MM.1S (cell line): Measurements from ENCODE around the gene SESTD1.
"Not testable (repeated sequence)": the region's sequence is repeated elsewhere in the genome, so short reads cannot be mapped to it uniquely, and the experiment has no call there.

Experiments
- DNase-seq: peaks from one replicate; pipeline ENCODE4 v3.0.0-alpha.2; 2015
- H2AFZ ChIP-seq: fragments of 300-600 bp; sonication (generic); 2 replicates; pipeline ENCODE4 v1.6.0; 2016; ENCODE audit warnings: antibody characterized with exemption, low read length
- H3F3A ChIP-seq: fragments of 300-600 bp; sonication (generic); 2 replicates; pipeline ENCODE4 v1.6.1; 2016; ENCODE audit warnings: mild to moderate bottlenecking, antibody characterized with exemption, low read length, moderate library complexity, mixed read lengths; ENCODE audit not compliant: insufficient read depth
- H3K27ac ChIP-seq: fragments of 300-600 bp; sonication (generic); 2 replicates; pipeline ENCODE4 v1.5.1; 2016; ENCODE audit warnings: mild to moderate bottlenecking, low read length
- H3K27me3 ChIP-seq: fragments of 300-600 bp; sonication (generic); replicated peaks from 2 replicates; pipeline ENCODE4 v1.6.0; 2016; ENCODE audit warnings: low read length; ENCODE audit not compliant: insufficient read depth
- H3K36me3 ChIP-seq: fragments of 300-600 bp; sonication (generic); replicated peaks from 2 replicates; pipeline ENCODE4 v1.6.1; 2016; ENCODE audit warnings: mild to moderate bottlenecking, low read length, mixed read lengths; ENCODE audit not compliant: insufficient read depth
- H3K4me1 ChIP-seq: fragments of 300-600 bp; sonication (generic); 2 replicates; pipeline ENCODE4 v1.6.1; 2016; ENCODE audit warnings: low read length, mixed read lengths
- H3K4me2 ChIP-seq: fragments of 300-600 bp; sonication (generic); 2 replicates; pipeline ENCODE4 v1.6.0; 2016; ENCODE audit warnings: low read depth, low read length
- H3K4me3 ChIP-seq: fragments of 300-600 bp; sonication (generic); 2 replicates; pipeline ENCODE4 v1.5.1; 2016; ENCODE audit warnings: low read length, mixed read lengths
- H3K79me2 ChIP-seq: fragments of 300-600 bp; sonication (generic); 2 replicates; pipeline ENCODE4 v1.6.1; 2016; ENCODE audit warnings: mixed run types, low read length, mixed read lengths
- H3K9ac ChIP-seq: fragments of 300-600 bp; sonication (generic); 2 replicates; pipeline ENCODE4 v1.6.1; 2016; ENCODE audit warnings: low read length, mixed read lengths
- H3K9me2 ChIP-seq: fragments of 300-600 bp; sonication (generic); replicated peaks from 2 replicates; pipeline ENCODE4 v1.6.1; 2016; ENCODE audit warnings: mild to moderate bottlenecking, low read length, mixed read lengths; ENCODE audit not compliant: insufficient read depth
- H3K9me3 ChIP-seq: fragments of 300-600 bp; sonication (generic); replicated peaks from 2 replicates; pipeline ENCODE4 v1.6.1; 2016; ENCODE audit warnings: mild to moderate bottlenecking, low read length, mixed read lengths; ENCODE audit not compliant: insufficient read depth
- H4K20me1 ChIP-seq: fragments of 300-600 bp; sonication (generic); 2 replicates; pipeline ENCODE4 v1.6.1; 2016; ENCODE audit warnings: mild to moderate bottlenecking, low read length, moderate library complexity, mixed read lengths; ENCODE audit not compliant: insufficient read depth
- EZH2 ChIP-seq: fragments of 300-600 bp; sonication (generic); optimal IDR thresholded peaks from 2 replicates; pipeline ENCODE3; 2017; ENCODE audit warnings: low read depth, mild to moderate bottlenecking, antibody characterized with exemption, low read length, mixed read lengths
- EZH2phosphoT487 ChIP-seq: fragments of 300-600 bp; sonication (generic); IDR thresholded peaks from 2 replicates; pipeline ENCODE4 v1.6.1; 2018; ENCODE audit warnings: antibody characterized with exemption, low read length
- TF ChIP-seq, protein P1 (sequence below): fragments of 300-600 bp; sonication (generic); IDR thresholded peaks from 2 replicates; pipeline ENCODE4 v1.5.1; 2016; ENCODE audit warnings: antibody characterized with exemption, low read length, mixed read lengths

Gene SESTD1

DNA sequence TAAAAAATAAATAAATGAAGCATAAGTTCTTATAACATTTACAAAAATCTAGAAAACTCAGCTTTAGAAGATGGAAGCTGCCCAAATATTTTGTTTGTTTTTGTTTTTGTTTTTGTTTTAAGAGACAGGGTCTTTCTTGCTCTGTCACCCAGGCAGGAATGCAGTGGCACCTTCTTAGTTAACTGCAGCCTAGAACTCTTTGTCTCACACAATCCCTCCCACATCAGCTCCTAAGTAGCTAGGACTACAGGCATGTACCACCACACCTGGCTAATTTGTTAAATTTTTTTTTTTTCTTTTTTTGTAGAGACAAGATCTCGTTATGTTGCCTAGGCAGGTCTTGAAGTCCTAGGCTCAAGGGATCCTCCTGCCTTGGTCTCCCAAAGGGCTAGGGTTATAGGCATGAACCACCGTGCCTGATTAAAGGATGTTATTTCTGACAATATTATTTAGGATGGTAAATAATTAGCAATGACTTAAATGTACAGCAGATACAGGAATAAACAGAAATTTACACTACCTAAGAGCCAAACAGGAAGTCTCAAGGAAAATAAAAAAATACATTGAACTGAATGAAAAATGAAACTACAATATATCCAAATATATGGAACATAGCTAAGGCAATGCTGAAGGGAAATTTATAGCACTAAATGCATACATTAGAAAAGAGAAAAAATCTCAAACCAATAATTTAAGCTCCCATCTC is 17.2 kb downstream of the SESTD1 start:
- H3K36me3 ChIP-seq: no peaks in the 10 kb centered on the region
- 0 out of 2 replicates have a peak overlapping the region, but pooled peaks have one; percentile 10 for H2AFZ ChIP-seq
- peak overlapping the region; percentile 35 for H3K4me3 ChIP-seq
- no peaks in the 10 kb centered on the region for H3K9me3 ChIP-seq
- H3K9ac ChIP-seq: no peak overlapping the region; the same call in 1 of the 2 replicates
- DNase-seq: no peak
- no peaks in the 10 kb centered on the region for H3K9me2 ChIP-seq
- H4K20me1 ChIP-seq: no peaks in the 10 kb centered on the region
- H3K27me3 ChIP-seq: no peaks in the 10 kb centered on the region
- H3K79me2 ChIP-seq: peaks cover 78% of the 10 kb centered on the region
- no peaks in the 10 kb centered on the region for H3F3A ChIP-seq
- no peak overlapping the region for H3K27ac ChIP-seq
- H3K4me1 ChIP-seq: peaks cover 18% of the 10 kb centered on the region
- TF ChIP-seq, protein P1, sequence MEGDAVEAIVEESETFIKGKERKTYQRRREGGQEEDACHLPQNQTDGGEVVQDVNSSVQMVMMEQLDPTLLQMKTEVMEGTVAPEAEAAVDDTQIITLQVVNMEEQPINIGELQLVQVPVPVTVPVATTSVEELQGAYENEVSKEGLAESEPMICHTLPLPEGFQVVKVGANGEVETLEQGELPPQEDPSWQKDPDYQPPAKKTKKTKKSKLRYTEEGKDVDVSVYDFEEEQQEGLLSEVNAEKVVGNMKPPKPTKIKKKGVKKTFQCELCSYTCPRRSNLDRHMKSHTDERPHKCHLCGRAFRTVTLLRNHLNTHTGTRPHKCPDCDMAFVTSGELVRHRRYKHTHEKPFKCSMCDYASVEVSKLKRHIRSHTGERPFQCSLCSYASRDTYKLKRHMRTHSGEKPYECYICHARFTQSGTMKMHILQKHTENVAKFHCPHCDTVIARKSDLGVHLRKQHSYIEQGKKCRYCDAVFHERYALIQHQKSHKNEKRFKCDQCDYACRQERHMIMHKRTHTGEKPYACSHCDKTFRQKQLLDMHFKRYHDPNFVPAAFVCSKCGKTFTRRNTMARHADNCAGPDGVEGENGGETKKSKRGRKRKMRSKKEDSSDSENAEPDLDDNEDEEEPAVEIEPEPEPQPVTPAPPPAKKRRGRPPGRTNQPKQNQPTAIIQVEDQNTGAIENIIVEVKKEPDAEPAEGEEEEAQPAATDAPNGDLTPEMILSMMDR: no peak
- no peak for TF ChIP-seq EZH2
- TF ChIP-seq EZH2phosphoT487: no peak
- H3K4me2 ChIP-seq: peak overlapping the region; percentile 39; the same call in 1 of the 2 replicates

DNA sequence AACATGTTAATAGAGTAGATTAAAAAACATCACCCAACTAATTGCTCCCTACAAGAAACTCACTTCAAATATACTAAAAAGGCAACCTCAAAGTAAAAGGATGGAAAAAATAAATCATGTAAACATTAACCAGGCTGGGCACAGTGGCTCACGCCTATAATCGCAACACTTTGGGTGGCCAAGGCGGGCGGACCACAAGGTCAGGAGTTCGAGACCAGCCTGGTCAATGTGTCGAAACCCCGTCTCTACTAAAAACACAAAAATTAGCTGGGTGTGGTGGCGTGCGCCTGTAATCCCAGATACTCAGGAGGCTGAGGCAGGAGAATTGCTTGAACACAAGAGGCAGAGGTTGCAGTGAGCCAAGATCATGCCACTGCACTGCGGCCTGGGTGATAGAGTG is 18.8 kb downstream of the SESTD1 start:
- H3K4me1 ChIP-seq, H4K20me1 ChIP-seq, H3K36me3 ChIP-seq, H3K9ac ChIP-seq, H3K4me2 ChIP-seq, DNase-seq, H3K9me3 ChIP-seq, H3K4me3 ChIP-seq, H2AFZ ChIP-seq, H3F3A ChIP-seq, H3K9me2 ChIP-seq, H3K27me3 ChIP-seq, H3K27ac ChIP-seq: not testable (repeated sequence)
- peaks cover 73% of the 10 kb centered on the region for H3K79me2 ChIP-seq

- no peaks in the 10 kb centered on the region for H3K9me2 ChIP-seq
- no peaks in the 10 kb centered on the region for H3K9me3 ChIP-seq
- TF ChIP-seq, protein P1: no peak
- TF ChIP-seq EZH2phosphoT487 (no peak), EZH2 (no peak)
- H3K27me3 ChIP-seq: no peaks in the 10 kb centered on the region
- H2AFZ ChIP-seq: no peak overlapping the region
- H3K4me2 ChIP-seq: no peak overlapping the region
- no peak overlapping the region for H3K9ac ChIP-seq
- no peaks in the 10 kb centered on the region for H3K36me3 ChIP-seq
- H3K4me3 ChIP-seq: no peak overlapping the region
- H3K27ac ChIP-seq: no peak overlapping the region
- no peaks in the 10 kb centered on the region; the same call in 1 of the 2 replicates for H3F3A ChIP-seq
- peaks cover 60% of the 10 kb centered on the region for H3K79me2 ChIP-seq
- H3K4me1 ChIP-seq: peaks cover 10% of the 10 kb centered on the region
- no peak for DNase-seq
- no peaks in the 10 kb centered on the region for H4K20me1 ChIP-seq
Measured at GRCh38 chr2:179243046-179243445, 21.6 kb downstream of the SESTD1 start.
